HepG2 (cell line): ENCODE data around the gene FAHD2A. TPM values are rescaled to one million over a fixed set of nuclear protein-coding genes. Genes with fewer than 3 reads are reported as not detected.
"Not testable (repeated sequence)": the region's sequence is repeated elsewhere in the genome, so short reads cannot be mapped to it uniquely, and the experiment has no call there.

Experiments
- ATAC-seq: fragments of 200-7000 bp; cut with Tn5 transposase; 3 replicates; pipeline ENCODE4 v1.9.1; 2020; ENCODE audit warnings: mild to moderate bottlenecking, moderate library complexity
- BruUV-seq: library from RNA; stranded (reverse); fragments of 400-500 nt; replicated peaks from 2 replicates; lab custom pipeline; 2021; lab: Mats Ljungman, UMichigan
- CTCF ChIA-PET: fragments of 300-600 bp; formaldehyde crosslinking; extraction: SDS; loops from one replicate; lab custom pipeline; 2021; ENCODE audit warnings: low total read pairs, inconsistent platforms, low intra/inter-chr PET ratio; lab: Yijun Ruan, JAX
- POLR2A ChIA-PET: fragments of 350-600 bp; sonication (Branson Sonifier 250); formaldehyde crosslinking; loops from one replicate; lab custom pipeline; 2020; ENCODE audit warnings: antibody characterized with exemption, inconsistent platforms; lab: Yijun Ruan, JAX
- DNase-seq: peaks from one replicate; pipeline ENCODE4 v3.0.0-alpha.2; 2015; ENCODE audit warnings: low spot score
- FAIRE-seq: peaks from 3 replicates; lab custom pipeline; 2011; peaks lifted over from hg19 to GRCh38; lab: Jason Lieb, UNC
- H2AFZ ChIP-seq: one replicate; pipeline ENCODE4 v1.6.1; 2011; ENCODE audit warnings: low read length, inconsistent platforms
- H3K27ac ChIP-seq: fragments of 300-600 bp; 3 replicates; pipeline ENCODE4 v1.8.0; 2011; ENCODE audit warnings: mixed run types, mild to moderate bottlenecking, mixed read lengths, low read length, inconsistent platforms; ENCODE audit not compliant: insufficient read depth; ENCODE audit errors: extremely low read length
- H3K27me3 ChIP-seq, 2 experiments: fragments of 200-600 bp in 1 of 2; 2 replicates in 1 of 2; 3 replicates in 1 of 2; pipeline versions ENCODE4 v1.6.0 to v1.8.0; 2011; ENCODE audit warnings: low read length in 2 of 2, mild to moderate bottlenecking in 2 of 2, moderate library complexity in 2 of 2, inconsistent platforms in 1 of 2; ENCODE audit not compliant: insufficient read depth in 2 of 2, control insufficient read depth in 1 of 2
- H3K36me3 ChIP-seq, 2 experiments: fragments of 200-600 bp in 1 of 2; replicated peaks in 1 of 2; 2 replicates in 1 of 2; 3 replicates in 1 of 2; pipeline versions ENCODE4 v1.5.1 to v1.8.0; 2011; ENCODE audit warnings: low read length in 2 of 2, inconsistent platforms in 1 of 2; ENCODE audit not compliant: insufficient read depth in 2 of 2, control insufficient read depth in 1 of 2
- H3K4me1 ChIP-seq: 2 replicates; pipeline ENCODE4 v1.5.1; 2012; ENCODE audit warnings: low read length, inconsistent platforms; ENCODE audit not compliant: insufficient read depth
- H3K4me2 ChIP-seq: 2 replicates; pipeline ENCODE4 v1.6.0; 2011; ENCODE audit warnings: low read depth, low read length, inconsistent platforms
- H3K4me3 ChIP-seq, 3 experiments: fragments of 200-600 bp in 1 of 3; sonication (generic), shearing (Covaris generic) in 1 of 3; replicated peaks in 1 of 3; 2 replicates each; pipeline ENCODE4 v1.5.1; 2011 to 2016; ENCODE audit warnings: low read length in 3 of 3, inconsistent platforms in 2 of 3, low read depth in 2 of 3, mild to moderate bottlenecking in 2 of 3, control low read depth in 1 of 3, mixed read lengths in 1 of 3; ENCODE audit not compliant: insufficient read depth in 1 of 3
- H3K79me2 ChIP-seq: one replicate; pipeline ENCODE4 v1.6.1; 2011; ENCODE audit warnings: low read length, inconsistent platforms; ENCODE audit not compliant: insufficient read depth
- H3K9ac ChIP-seq: 2 replicates; pipeline ENCODE4 v1.6.0; 2011; ENCODE audit warnings: mild to moderate bottlenecking, low read depth, low read length, inconsistent platforms; ENCODE audit not compliant: insufficient read depth
- H3K9me3 ChIP-seq: 2 replicates; pipeline ENCODE4 v1.5.1; 2012; ENCODE audit warnings: mild to moderate bottlenecking, low read length
- H4K20me1 ChIP-seq: 2 replicates; pipeline ENCODE4 v1.6.0; 2011; ENCODE audit warnings: inconsistent platforms, mild to moderate bottlenecking, low read length, moderate library complexity; ENCODE audit not compliant: insufficient read depth
- WGBS: methylation state at CpG from one replicate; pipeline ENCODE4 v1.1.6; 2017; ENCODE audit warnings: low lambda C conversion rate; 5-methylcytosine and 5-hydroxymethylcytosine counted together
- in situ Hi-C: cut with HindIII; loops from 2 replicates; pipeline ENCODE4 v1.10.0; 2017; ENCODE audit warnings: low pct_unique_long_range_greater_than_20kb; ENCODE audit not compliant: extremely low pct_ligation_motif_present
- intact Hi-C: fragments of 100-400 bp; cut with micrococcal nuclease; formaldehyde crosslinking; loops from one replicate; pipeline ENCODE4 v1.10.0; 2022; ENCODE audit not compliant: unreplicated experiment
- polyA plus RNA-seq, 8 experiments: library from polyadenylated mRNA; depleted of rRNA in 3 of 8; stranded (reverse) in 7 of 8; unstranded in 1 of 8; fragments of >200 nt; fragmentation: Illumina TruSeq in 4 of 8; extraction: Trizol in 4 of 8; gene quantifications; 2 replicates each; pipeline versions ENCODE4 v1.2.1 to v1.2.3, GENCODE V29; 2011 to 2016; ENCODE audit warnings: low read depth in 4 of 8, missing spikeins in 1 of 8, mixed read lengths in 1 of 8; ENCODE audit not compliant: insufficient read depth in 1 of 8
- total RNA-seq, 5 experiments: library from RNA; depleted of rRNA; stranded (reverse); fragments of >200 nt; fragmentation: Illumina TruSeq; extraction: Trizol; gene quantifications; 2 replicates each; pipeline ENCODE4 v1.2.3, GENCODE V29; 2016; ENCODE audit warnings: low read depth in 1 of 5

Gene FAHD2A
- total and polyA plus RNA-seq, 2 of the 13 experiments (the other 11 are each of a cell fraction or from before 2014, with no cell fraction given), result 34.0 to 44.2 TPM

DNA sequence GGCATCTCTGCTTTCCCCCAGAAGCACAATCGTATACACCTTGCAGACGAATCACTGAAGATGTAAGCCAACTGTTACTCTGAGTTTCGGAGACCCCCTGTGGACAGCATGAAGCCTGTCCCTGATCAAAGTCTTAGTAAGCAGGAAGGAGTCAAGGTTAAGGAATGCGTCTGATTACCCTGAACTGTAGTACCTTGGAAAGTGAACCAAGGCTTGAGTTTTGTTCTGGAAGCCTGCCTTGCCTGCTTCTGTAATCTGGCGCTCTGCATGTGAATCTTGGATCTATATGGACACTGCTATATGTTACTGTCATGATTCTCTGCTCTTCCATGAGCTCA is 33.3 kb downstream of the FAHD2A start:
- ATAC-seq, H3K4me2 ChIP-seq: not testable (repeated sequence)
- 40% methylated on average over 1 of the region's 5 CpGs for WGBS

DNA sequence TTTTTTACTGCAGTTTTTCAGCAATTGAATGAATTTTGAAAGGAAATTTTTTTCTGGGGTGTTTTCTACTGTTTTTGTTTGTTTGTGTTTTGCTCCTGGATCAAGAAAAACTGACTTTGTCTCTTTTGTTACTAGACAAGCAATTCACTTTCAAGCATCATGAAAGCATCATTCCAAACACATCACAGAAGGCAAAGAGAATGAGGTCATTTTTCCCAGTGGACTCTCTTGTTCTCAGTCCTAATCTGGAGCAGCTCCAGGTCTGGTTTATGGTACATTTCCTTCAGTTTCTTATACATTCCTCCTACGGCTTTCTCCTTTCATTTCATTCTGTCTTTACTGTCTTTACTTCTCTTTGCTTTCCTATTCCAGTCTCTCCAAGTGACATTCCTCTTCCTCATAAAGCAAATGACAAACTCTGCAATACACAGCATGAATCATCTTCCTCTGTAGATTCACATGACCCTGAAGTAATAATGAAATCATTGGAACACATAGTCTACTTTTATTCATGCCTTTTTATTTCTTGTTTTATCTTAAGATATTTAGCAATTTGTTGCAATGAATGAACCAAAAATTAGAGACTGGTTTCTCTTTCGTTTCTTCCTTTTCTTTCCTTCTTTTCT is 40.1 kb downstream of the FAHD2A start:
- H3K9me3 ChIP-seq, BruUV-seq, H3K4me1 ChIP-seq, CTCF ChIA-PET, FAIRE-seq, H3K4me2 ChIP-seq, H3K79me2 ChIP-seq, H3K27me3 ChIP-seq, H3K4me3 ChIP-seq, ATAC-seq, in situ Hi-C loops, DNase-seq, H3K9ac ChIP-seq, POLR2A ChIA-PET, H4K20me1 ChIP-seq, H3K36me3 ChIP-seq, intact Hi-C loops, H3K27ac ChIP-seq, H2AFZ ChIP-seq: not testable (repeated sequence)
- no CpG with 5 or more reads among the region's 2 CpGs for WGBS

More for the DNA sequence above, 33.3 kb downstream of the FAHD2A start:
- H3K79me2 ChIP-seq, H3K9me3 ChIP-seq, H3K4me1 ChIP-seq, H4K20me1 ChIP-seq, H3K27me3 ChIP-seq, H2AFZ ChIP-seq, DNase-seq, H3K9ac ChIP-seq, FAIRE-seq, H3K4me3 ChIP-seq, H3K36me3 ChIP-seq, CTCF ChIA-PET, in situ Hi-C loops, H3K27ac ChIP-seq, BruUV-seq, POLR2A ChIA-PET, intact Hi-C loops: not testable (repeated sequence)

DNA sequence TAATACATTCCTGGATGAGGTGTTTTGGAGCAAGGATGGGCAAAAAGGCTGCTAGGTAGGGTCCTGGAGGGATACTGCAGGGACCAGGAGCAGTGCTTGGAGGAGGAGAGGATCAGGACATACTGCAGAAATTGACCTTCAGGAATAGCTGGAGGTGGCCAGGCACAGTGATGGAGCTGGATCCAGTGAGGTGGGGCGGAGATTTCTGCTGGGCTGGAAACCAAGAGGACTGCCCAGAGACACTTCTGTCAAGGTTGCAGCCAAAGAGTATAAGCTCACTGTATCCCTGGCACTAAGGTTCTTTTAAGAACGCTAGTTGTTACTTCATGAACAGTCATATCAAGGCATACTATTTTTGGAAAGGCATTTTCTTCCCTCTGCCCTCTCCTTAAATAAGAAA is 42.8 kb downstream of the FAHD2A start:
- H3K36me3 ChIP-seq, H3K9me3 ChIP-seq, H4K20me1 ChIP-seq, in situ Hi-C loops, H3K79me2 ChIP-seq, H3K9ac ChIP-seq, H3K27me3 ChIP-seq, DNase-seq, POLR2A ChIA-PET, H3K4me2 ChIP-seq, BruUV-seq, FAIRE-seq, ATAC-seq, H3K27ac ChIP-seq, CTCF ChIA-PET, H2AFZ ChIP-seq, intact Hi-C loops, H3K4me3 ChIP-seq, H3K4me1 ChIP-seq: not testable (repeated sequence)
- WGBS, result no CpG with 5 or more reads among the region's 2 CpGs

DNA sequence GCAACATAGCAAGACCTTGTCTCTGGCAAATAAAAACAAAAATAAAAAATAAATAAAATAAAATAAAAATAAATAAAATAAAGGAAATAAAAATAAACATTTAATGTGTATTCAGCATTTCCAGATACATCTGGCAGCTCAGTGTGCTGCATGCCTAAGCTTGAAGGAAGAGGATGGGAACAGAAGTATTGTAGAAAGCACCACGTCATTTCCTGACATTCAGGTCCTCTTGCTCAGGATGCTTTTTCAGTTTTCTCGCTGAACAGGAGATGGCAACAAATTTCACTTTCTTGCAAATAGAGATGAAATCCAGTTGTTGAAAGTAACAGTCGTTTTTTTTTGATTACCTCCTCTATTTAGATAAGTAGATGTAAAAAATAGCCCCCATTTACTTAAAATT is 60.8 kb downstream of the FAHD2A start:
- H3K27me3 ChIP-seq, FAIRE-seq, H4K20me1 ChIP-seq, H3K4me1 ChIP-seq, ATAC-seq, in situ Hi-C loops, H3K36me3 ChIP-seq, BruUV-seq, H2AFZ ChIP-seq, H3K27ac ChIP-seq, DNase-seq, H3K9ac ChIP-seq, intact Hi-C loops, H3K4me3 ChIP-seq, H3K4me2 ChIP-seq, POLR2A ChIA-PET, H3K9me3 ChIP-seq, H3K79me2 ChIP-seq, CTCF ChIA-PET: not testable (repeated sequence)
- WGBS, result no CpG with 5 or more reads among the region's 3 CpGs
